Bronchial epithelial cell (primary cell): Measurements from ENCODE around the gene SLIT2. TPM values are rescaled to one million over a fixed set of nuclear protein-coding genes. Genes with fewer than 3 reads are reported as not detected.

Experiments
- DNase-seq: peaks from one replicate; pipeline ENCODE4 v3.0.0-alpha.2; 2010; ENCODE audit warnings: low read depth
- FAIRE-seq: peaks from 2 replicates; lab custom pipeline; 2011; peaks lifted over from hg19 to GRCh38; lab: Jason Lieb, UNC
- H3K27me3 ChIP-seq: 2 replicates; pipeline ENCODE4 v1.5.1; 2011; ENCODE audit warnings: low read length; ENCODE audit not compliant: control insufficient read depth, insufficient read depth
- H3K36me3 ChIP-seq: 2 replicates; pipeline ENCODE4 v1.5.1; 2011; ENCODE audit warnings: low read length; ENCODE audit not compliant: control insufficient read depth, insufficient read depth
- H3K4me3 ChIP-seq: 2 replicates; pipeline ENCODE4 v1.5.1; 2011; ENCODE audit warnings: mild to moderate bottlenecking, low read depth, low read length, control low read depth
- CTCF ChIP-seq: IDR thresholded peaks from 2 replicates; pipeline ENCODE4 v1.5.1; 2011; ENCODE audit warnings: mild to moderate bottlenecking, moderate library complexity, low read length, control low read depth, inconsistent platforms; ENCODE audit not compliant: insufficient read depth, severe bottlenecking
- total RNA-seq: library from RNA; depleted of rRNA; stranded (reverse); fragments of >200 nt; gene quantifications from 2 replicates; pipeline ENCODE4 v1.2.1, GENCODE V29; 2014

The SLIT2 gene
- total RNA-seq, 1 donor from 2014 or later, result 0.79 TPM

GRCh38 chr4:20253283-20253734 lies 1.6 kb downstream of the SLIT2 start:
- FAIRE-seq, result no peak
- no peak for TF ChIP-seq CTCF
- DNase-seq, result no peak
- H3K27me3 ChIP-seq, result peaks cover 31% of the 10 kb centered on the region
- peak overlapping the region; percentile 49 for H3K4me3 ChIP-seq
- no peaks in the 10 kb centered on the region for H3K36me3 ChIP-seq

GRCh38 chr4:20253735-20254409 lies 2.2 kb downstream of the SLIT2 start:
- no peak for TF ChIP-seq CTCF
- DNase-seq (no peak), FAIRE-seq (no peak)
- Histone ChIP-seq H3K27me3 (peaks cover 31% of the 10 kb centered on the region), H3K36me3 (no peaks in the 10 kb centered on the region), H3K4me3 (no peak overlapping the region)

- Histone ChIP-seq H3K27me3 (peaks cover 31% of the 10 kb centered on the region), H3K36me3 (no peaks in the 10 kb centered on the region), H3K4me3 (peak overlapping the region; percentile 14)
- FAIRE-seq (no peak), DNase-seq (no peak)
- TF ChIP-seq CTCF, result no peak
These were observed 3.0 kb downstream of the SLIT2 start for GRCh38 chr4:20254511-20255250.

GRCh38 chr4:20255251-20255586 lies 3.5 kb downstream of the SLIT2 start:
- H3K4me3 ChIP-seq, result no peak overlapping the region
- no peak for TF ChIP-seq CTCF
- peaks cover 31% of the 10 kb centered on the region for H3K27me3 ChIP-seq
- DNase-seq, result no peak
- no peak for FAIRE-seq
- H3K36me3 ChIP-seq, result no peaks in the 10 kb centered on the region

- TF ChIP-seq CTCF, result no peak
- FAIRE-seq (no peak), DNase-seq (no peak)
- Histone ChIP-seq H3K36me3 (no peaks in the 10 kb centered on the region), H3K27me3 (peaks cover 31% of the 10 kb centered on the region), H3K4me3 (no peak overlapping the region)
These were observed 4.1 kb downstream of the SLIT2 start for GRCh38 chr4:20255823-20256222.
